ENCODE data around the gene DNAH7. TPM values are rescaled to one million over a fixed set of nuclear protein-coding genes. Genes with fewer than 3 reads are reported as not detected.

DNAH7 gene
- total RNA-seq, 1 experiment from 2014 or later = 0.09 TPM

GRCh38 chr2:195998070-195998469 is 70.6 kb downstream of the DNAH7 start:
- H2AK5ac ChIP-seq (ENCODE audit: insufficient read length, low read length) = no peak overlapping the region
- no peak overlapping the region for H4K8ac ChIP-seq (replicated peaks; ENCODE audit: insufficient read length, low read depth, low read length)
- DNase-seq = no peak

More at GRCh38 chr2:195998070-195998469, 70.6 kb downstream of the DNAH7 start:
- Mint-ChIP-seq H3K27me3 (ENCODE audit: low read depth) (peaks cover 16% of the 10 kb centered on the region), H3K9me3 (no peaks in the 10 kb centered on the region), H3K36me3 (ENCODE audit: insufficient read depth in 1 of 3, low read depth in 3 of 3) (no peaks in the 10 kb centered on the region), H3K4me3 (no peak overlapping the region), H3K4me1 (peaks cover 7 to 19% of the 10 kb centered on the region in 2 experiments), H3K27ac (no peak overlapping the region)
- Histone ChIP-seq H3K79me2 (ENCODE audit: insufficient read depth, low read length) (no peaks in the 10 kb centered on the region), H3K4ac (ENCODE audit: low read depth, low read length) (no peak overlapping the region), H4K5ac (ENCODE audit: insufficient read length, low read depth, low read length) (no peak overlapping the region), H3K14ac (ENCODE audit: insufficient read depth, low read length) (no peak overlapping the region), H2BK12ac (ENCODE audit: insufficient read length, low read depth, low read length) (no peak overlapping the region), H2BK120ac (ENCODE audit: low read depth, low read length, poor library complexity, severe bottlenecking) (no peak overlapping the region), H3K9me3 (ENCODE audit: control insufficient read depth, low read depth, low read length) (no peaks in the 10 kb centered on the region), H3K23ac (ENCODE audit: insufficient read length, low read depth, low read length) (no peak overlapping the region), H3K56ac (ENCODE audit: insufficient read length, low read depth, low read length) (no peak overlapping the region), H2AFZ (ENCODE audit: low read length) (no peak overlapping the region), H3K23me2 (ENCODE audit: insufficient read length, low read depth, low read length, poor library complexity, severe bottlenecking) (no peaks in the 10 kb centered on the region), H3K4me1 (ENCODE audit: insufficient read depth, low read length) (no peaks in the 10 kb centered on the region), H3K4me2 (ENCODE audit: insufficient read depth, insufficient read length, low read length) (no peak overlapping the region), H3T11ph (ENCODE audit: low read length) (no peak overlapping the region), H4K20me1 (ENCODE audit: control insufficient read depth, insufficient read depth, insufficient read length) (no peaks in the 10 kb centered on the region), H2BK5ac (ENCODE audit: insufficient read length, low read length) (no peak overlapping the region), H3K27me3 (ENCODE audit: insufficient read depth, low read length) (no peaks in the 10 kb centered on the region), H2BK15ac (ENCODE audit: low read depth, low read length) (no peak overlapping the region), H3K79me1 (ENCODE audit: insufficient read depth, low read depth, low read length, poor library complexity, severe bottlenecking) (no peaks in the 10 kb centered on the region), H3K18ac (ENCODE audit: insufficient read length, low read depth, low read length) (no peak overlapping the region), H3K27ac (ENCODE audit: insufficient read length, low read depth, low read length) (no peak overlapping the region), H3K9ac (ENCODE audit: extremely low read depth, insufficient read length, low read length) (no peak overlapping the region), H2BK20ac (ENCODE audit: low read depth, low read length, poor library complexity, severe bottlenecking) (no peak overlapping the region), H4K91ac (ENCODE audit: insufficient read length, low read depth, low read length) (no peak overlapping the region)
- no CpG with 5 or more reads among the region's 8 CpGs for WGBS (ENCODE audit: extremely low coverage, insufficient read length, low lambda C conversion rate)
- TF ChIP-seq CTCF (conservative IDR thresholded peaks at IDR 0.05) = no peak

Measured in H9 (cell line).